Measurements from ENCODE around the gene GRID1. TPM values are rescaled to one million over a fixed set of nuclear protein-coding genes. Genes with fewer than 3 reads are reported as not detected.

Gene GRID1
- total RNA-seq, 1 experiment from 2014 or later, result not detected

DNA sequence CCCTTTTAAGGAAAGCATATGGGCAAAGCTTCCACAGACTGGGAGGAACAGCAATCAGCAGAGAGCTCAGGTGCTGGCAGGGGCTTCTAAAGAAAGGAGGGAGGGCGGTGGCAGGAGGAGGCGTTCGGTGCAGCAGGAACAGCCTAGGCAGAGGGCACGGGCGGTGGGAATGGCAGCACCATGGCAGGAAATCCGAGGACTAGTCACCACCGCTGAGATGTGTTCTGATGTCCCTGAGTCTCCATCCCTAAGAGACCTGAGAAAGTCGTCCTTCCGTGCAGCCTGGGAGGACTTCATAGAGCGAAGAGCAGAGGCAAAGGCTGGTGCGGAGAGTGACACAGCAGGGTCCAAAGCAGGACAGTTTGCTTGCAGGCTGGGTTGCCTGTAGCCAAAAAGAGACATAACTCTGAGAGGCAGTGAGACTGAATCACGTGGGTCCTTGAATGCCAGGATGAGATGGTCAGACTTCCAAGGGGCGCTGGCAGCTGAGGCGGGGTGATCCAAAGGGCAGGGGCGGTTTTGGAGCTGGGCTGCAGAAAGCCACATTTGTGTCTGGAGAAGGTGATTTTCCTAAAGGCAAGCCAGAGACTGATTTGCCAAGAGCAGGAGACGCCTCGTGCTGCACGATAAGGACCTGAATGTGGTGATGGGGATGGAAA is 35.8 kb upstream of the GRID1 start:
- Histone ChIP-seq H3F3A (ENCODE audit: insufficient read depth, low read depth) (peaks cover 7% of the 10 kb centered on the region; the same call in 1 of the 2 replicates), H3K4me2 (no peak overlapping the region), H3K4me1 (replicated peaks; ENCODE audit: insufficient read depth) (no peaks in the 10 kb centered on the region), H3K9me2 (ENCODE audit: insufficient read depth) (no peaks in the 10 kb centered on the region), H3K9me3 (ENCODE audit: insufficient read depth, low read depth) (no peaks in the 10 kb centered on the region), H2AFZ (no peak overlapping the region), H3K36me3 (ENCODE audit: low read depth) (no peaks in the 10 kb centered on the region), H3K27me3 (ENCODE audit: insufficient read depth, low read depth) (no peaks in the 10 kb centered on the region), H3K79me2 (ENCODE audit: low read depth) (no peaks in the 10 kb centered on the region), H3K27ac (no peak overlapping the region), H4K20me1 (ENCODE audit: insufficient read depth) (no peaks in the 10 kb centered on the region), H3K4me3 (no peak overlapping the region)
- intact Hi-C loops (cut with micrococcal nuclease; ENCODE audit: unreplicated experiment), result loop anchor here (5.0 kb wide), 3 partner anchors 35 to 555 kb away; partner anchors contain the start of genes MMRN2 and SNCG
- ChIA-PET CTCF (interaction anchor here (0.7 kb wide), 1 partner anchor 42 kb away, joined by 3 read pairs; no protein-coding TSS in a partner anchor), POLR2A (ENCODE audit: unreplicated experiment) (no interaction called here)
- no peak for TF ChIP-seq EZH2 (IDR thresholded peaks at IDR 0.05; ENCODE audit: low read depth)
- TF ChIP-seq CTCF (conservative IDR thresholded peaks at IDR 0.05), result no peak
- no peak for DNase-seq
- BruUV-seq (replicated peaks), result no TSS peak

DNA sequence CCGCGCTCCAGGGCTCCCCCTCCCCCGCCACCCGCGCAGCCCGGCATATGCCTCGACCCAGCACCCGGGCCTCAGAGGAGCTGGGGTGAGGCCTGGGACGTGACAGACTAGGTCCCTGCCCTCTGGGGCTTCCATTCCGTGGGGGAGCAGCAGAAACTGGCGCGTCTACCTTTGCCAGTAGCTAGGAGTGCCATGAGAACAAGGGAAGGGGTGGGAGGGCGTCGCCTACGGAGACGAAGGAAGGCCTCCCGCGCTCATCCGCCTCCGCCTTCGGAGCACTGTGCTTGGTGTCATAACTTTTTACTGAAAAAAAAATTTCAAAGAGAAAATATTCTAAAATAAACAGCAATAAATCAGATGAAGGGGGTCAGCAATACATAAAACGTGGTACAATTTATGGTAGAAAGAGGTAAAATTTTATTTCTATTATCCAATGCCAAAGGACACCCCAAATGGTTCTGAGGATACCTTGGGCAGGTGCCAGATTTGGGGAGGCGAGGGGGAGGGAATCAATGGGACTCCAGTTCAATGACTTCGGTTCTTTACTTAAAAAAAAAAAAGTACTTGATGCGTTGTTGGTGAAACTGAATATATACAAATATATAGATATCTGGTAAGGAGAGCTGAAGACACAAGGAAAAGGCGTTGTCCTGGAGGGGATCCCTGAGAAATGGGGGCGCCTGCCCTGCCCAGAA is 35.1 kb upstream of the GRID1 start:
- Histone ChIP-seq H3K9me2 (ENCODE audit: insufficient read depth) (no peaks in the 10 kb centered on the region), H3K9me3 (ENCODE audit: insufficient read depth, low read depth) (no peaks in the 10 kb centered on the region), H3K4me1 (replicated peaks; ENCODE audit: insufficient read depth) (no peaks in the 10 kb centered on the region), H2AFZ (peak overlapping the region; percentile 82), H3K79me2 (ENCODE audit: low read depth) (no peaks in the 10 kb centered on the region), H3K27ac (no peak overlapping the region), H3F3A (ENCODE audit: insufficient read depth, low read depth) (peaks cover 7% of the 10 kb centered on the region; the same call in 1 of the 2 replicates), H3K27me3 (ENCODE audit: insufficient read depth, low read depth) (no peaks in the 10 kb centered on the region), H3K36me3 (ENCODE audit: low read depth) (no peaks in the 10 kb centered on the region), H4K20me1 (ENCODE audit: insufficient read depth) (no peaks in the 10 kb centered on the region), H3K4me2 (peak overlapping the region; percentile 91), H3K4me3 (peak overlapping the region; percentile 66; the same call in 1 of the 2 replicates)
- ChIA-PET CTCF (interaction anchor here (0.7 kb wide), 1 partner anchor 42 kb away, joined by 3 read pairs; no protein-coding TSS in a partner anchor), POLR2A (ENCODE audit: unreplicated experiment) (no interaction called here)
- no peak for DNase-seq
- no peak for TF ChIP-seq EZH2 (IDR thresholded peaks at IDR 0.05; ENCODE audit: low read depth)
- TF ChIP-seq CTCF (conservative IDR thresholded peaks at IDR 0.05), result no peak
- intact Hi-C loops (cut with micrococcal nuclease; ENCODE audit: unreplicated experiment), result loop anchor here (5.0 kb wide), 3 partner anchors 36 to 556 kb away; partner anchors contain the start of genes MMRN2 and SNCG
- BruUV-seq (replicated peaks), result no TSS peak

DNA sequence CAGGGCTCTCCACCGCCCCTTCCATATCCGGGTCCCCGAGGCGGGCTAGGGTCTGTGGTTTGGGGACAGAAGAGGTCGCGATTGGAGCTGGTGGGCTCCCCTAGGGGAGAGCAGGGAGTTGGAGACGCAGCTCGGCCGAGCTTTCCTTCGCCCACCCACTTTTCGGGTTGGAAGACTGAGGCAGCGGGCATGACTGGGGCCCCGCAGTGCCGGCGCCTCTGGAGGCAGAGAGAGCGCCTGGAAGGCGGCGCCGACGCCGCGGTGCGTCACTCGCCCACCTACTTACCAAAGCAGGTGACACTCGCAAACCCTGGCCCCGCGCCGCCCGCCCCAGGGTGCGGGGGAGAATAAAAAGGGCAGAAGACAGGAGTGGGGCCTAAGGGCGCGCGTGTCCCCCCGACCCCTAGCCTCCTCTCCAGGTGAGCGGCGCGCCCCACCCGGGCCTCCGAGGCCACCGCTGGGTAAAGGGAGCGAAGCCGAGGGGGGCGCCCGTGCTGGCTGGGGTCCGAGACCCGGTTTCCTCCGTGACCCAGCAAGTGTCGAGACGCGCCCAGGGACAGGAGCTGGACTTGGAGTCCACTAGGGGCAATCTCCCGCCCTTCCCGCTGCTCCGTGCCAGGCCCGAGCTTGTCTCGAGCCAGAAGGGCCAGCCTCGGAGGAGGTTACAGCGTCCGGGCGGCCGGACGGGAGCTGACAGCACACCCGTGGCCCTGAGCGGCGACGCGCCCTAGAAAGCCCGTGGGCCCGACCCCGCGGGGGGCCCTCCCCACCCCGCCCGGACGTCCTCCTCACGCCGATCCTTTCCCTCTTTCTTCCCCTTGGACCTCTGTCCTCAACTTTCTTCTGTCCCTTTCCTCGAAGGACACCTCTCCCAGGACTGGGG is 34.4 kb upstream of the GRID1 start:
- peak overlapping the region; percentile 91 for H3K4me2 ChIP-seq
- H3K9me3 ChIP-seq (ENCODE audit: insufficient read depth, low read depth), result no peaks in the 10 kb centered on the region
- peak overlapping the region; percentile 82 for H2AFZ ChIP-seq
- intact Hi-C loops (cut with micrococcal nuclease; ENCODE audit: unreplicated experiment), result loop anchor here (5.0 kb wide), 3 partner anchors 36 to 556 kb away; partner anchors contain the start of genes MMRN2 and SNCG
- no TSS peak for BruUV-seq (replicated peaks)
- peak in 1 of 2 experiments; percentile 34 for DNase-seq
- no peaks in the 10 kb centered on the region for H3K9me2 ChIP-seq (ENCODE audit: insufficient read depth)
- ChIA-PET POLR2A (ENCODE audit: unreplicated experiment) (no interaction called here), CTCF (interaction anchor here (1.1 to 1.8 kb wide), 2 partner anchors 184 to 235 kb away, joined by 4 to 6 read pairs; no protein-coding TSS in a partner anchor)
- peaks cover 7% of the 10 kb centered on the region; the same call in 1 of the 2 replicates for H3F3A ChIP-seq (ENCODE audit: insufficient read depth, low read depth)
- H3K27me3 ChIP-seq (ENCODE audit: insufficient read depth, low read depth), result no peaks in the 10 kb centered on the region
- no peak overlapping the region for H3K27ac ChIP-seq
- peak overlapping the region; percentile 66 for H3K4me3 ChIP-seq
- no peaks in the 10 kb centered on the region for H3K79me2 ChIP-seq (ENCODE audit: low read depth)
- no peaks in the 10 kb centered on the region for H3K36me3 ChIP-seq (ENCODE audit: low read depth)
- no peaks in the 10 kb centered on the region for H3K4me1 ChIP-seq (replicated peaks; ENCODE audit: insufficient read depth)
- H4K20me1 ChIP-seq (ENCODE audit: insufficient read depth), result no peaks in the 10 kb centered on the region
- no peak for TF ChIP-seq CTCF (conservative IDR thresholded peaks at IDR 0.05)
